ENCODE data around the gene COPG1. TPM values are rescaled to one million over a fixed set of nuclear protein-coding genes. Genes with fewer than 3 reads are reported as not detected.

Gene COPG1
- total RNA-seq, 4 donors from 2014 or later = 64.7 to 149 (median 116) TPM

DNA sequence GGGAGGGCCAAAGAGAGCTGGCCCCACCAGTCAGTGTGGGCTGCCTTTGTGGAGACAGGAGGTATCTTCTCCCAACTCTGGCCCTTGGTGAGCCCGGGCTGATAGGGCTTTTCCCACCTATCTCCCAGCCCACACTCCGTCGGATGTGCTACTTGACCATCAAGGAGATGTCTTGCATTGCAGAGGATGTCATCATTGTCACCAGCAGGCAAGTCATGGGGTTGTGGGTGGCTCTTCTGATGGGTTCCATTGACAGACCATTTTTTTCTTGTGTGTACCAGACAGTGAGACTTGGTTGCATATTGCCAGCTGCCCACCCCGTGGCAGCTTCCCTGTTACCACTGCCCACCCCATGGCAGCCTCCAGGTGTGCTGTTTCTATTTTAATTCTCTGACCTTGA, 3.3 kb downstream of the COPG1 start:
- TF ChIP-seq POLR2A (IDR thresholded peaks at IDR 0.05) (no peak), EP300 (IDR thresholded peaks at IDR 0.05; ENCODE audit: low read depth) (no peak), POLR2AphosphoS5 (IDR thresholded peaks at IDR 0.05) (no peak)
- TF ChIP-seq, protein P1, sequence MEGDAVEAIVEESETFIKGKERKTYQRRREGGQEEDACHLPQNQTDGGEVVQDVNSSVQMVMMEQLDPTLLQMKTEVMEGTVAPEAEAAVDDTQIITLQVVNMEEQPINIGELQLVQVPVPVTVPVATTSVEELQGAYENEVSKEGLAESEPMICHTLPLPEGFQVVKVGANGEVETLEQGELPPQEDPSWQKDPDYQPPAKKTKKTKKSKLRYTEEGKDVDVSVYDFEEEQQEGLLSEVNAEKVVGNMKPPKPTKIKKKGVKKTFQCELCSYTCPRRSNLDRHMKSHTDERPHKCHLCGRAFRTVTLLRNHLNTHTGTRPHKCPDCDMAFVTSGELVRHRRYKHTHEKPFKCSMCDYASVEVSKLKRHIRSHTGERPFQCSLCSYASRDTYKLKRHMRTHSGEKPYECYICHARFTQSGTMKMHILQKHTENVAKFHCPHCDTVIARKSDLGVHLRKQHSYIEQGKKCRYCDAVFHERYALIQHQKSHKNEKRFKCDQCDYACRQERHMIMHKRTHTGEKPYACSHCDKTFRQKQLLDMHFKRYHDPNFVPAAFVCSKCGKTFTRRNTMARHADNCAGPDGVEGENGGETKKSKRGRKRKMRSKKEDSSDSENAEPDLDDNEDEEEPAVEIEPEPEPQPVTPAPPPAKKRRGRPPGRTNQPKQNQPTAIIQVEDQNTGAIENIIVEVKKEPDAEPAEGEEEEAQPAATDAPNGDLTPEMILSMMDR (IDR thresholded peaks at IDR 0.05) = no peak
- H3K36me3 ChIP-seq = peaks cover 0 to 59% (median 24%) of the 10 kb centered on the region in 4 donors
- no peaks in the 10 kb centered on the region for H3K27me3 ChIP-seq
- no peak overlapping the region for H3K4me3 ChIP-seq
- 92 to 100% methylated on average over 1 to 4 of the region's 4 CpGs for WGBS, 2 donors (ENCODE audit: low coverage in 1 of 2)
- H3K27ac ChIP-seq = no peak overlapping the region
- H3K4me1 ChIP-seq = peaks cover 14 to 27% (median 18%) of the 10 kb centered on the region in 4 donors
- in situ Hi-C loops (cut with MboI; ENCODE audit: low pct_ligation_motif_present in 1 of 4, low pct_unique_long_range_greater_than_20kb in 1 of 4, low sequenced_read_pairs in 3 of 4) = no loop called here
- H3K9me3 ChIP-seq = no peaks in the 10 kb centered on the region
- intact Hi-C loops (cut with DNase I; ENCODE audit: low total_unique reads) = no loop called here
- DNase-seq = no peak

DNA sequence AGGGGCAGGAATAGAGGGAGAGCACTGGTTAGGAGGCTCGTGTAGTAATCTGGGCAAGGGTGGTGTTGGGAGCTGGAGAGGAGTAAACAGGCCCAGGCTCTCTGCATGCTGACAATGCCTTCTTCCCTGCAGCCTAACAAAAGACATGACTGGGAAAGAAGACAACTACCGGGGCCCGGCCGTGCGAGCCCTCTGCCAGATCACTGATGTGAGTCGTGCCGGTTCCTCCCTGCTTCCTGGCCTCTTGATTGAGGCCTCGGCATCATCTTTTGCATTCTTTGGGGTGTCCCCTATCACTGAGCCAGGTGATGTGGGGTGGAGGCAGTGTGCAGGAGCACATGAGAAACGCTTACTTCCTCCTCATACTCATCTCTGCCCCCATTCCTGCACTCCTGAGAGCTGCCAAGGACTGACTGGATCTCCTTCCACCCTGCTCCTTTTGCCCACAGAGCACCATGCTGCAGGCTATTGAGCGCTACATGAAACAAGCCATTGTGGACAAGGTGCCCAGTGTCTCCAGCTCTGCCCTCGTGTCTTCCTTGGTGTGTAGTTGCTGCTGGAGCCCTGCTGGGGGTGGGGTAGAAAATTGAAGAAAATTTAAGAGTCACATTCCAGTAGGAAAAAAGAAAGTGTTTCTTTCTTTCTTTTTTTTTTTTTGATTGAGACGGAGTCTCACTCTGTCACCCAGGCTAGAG, 5.3 kb downstream of the COPG1 start:
- no peak for DNase-seq
- WGBS, 2 donors (ENCODE audit: low coverage in 1 of 2) = 91 to 93% methylated on average over 3 to 12 of the region's 12 CpGs
- in situ Hi-C loops (cut with MboI; ENCODE audit: low pct_ligation_motif_present in 1 of 4, low pct_unique_long_range_greater_than_20kb in 1 of 4, low sequenced_read_pairs in 3 of 4) = no loop called here
- H3K4me3 ChIP-seq = no peak overlapping the region
- intact Hi-C loops (cut with DNase I; ENCODE audit: low total_unique reads) = no loop called here
- peaks cover 0 to 74% (median 34%) of the 10 kb centered on the region in 4 donors for H3K36me3 ChIP-seq
- H3K4me1 ChIP-seq = peaks cover 4 to 17% (median 9%) of the 10 kb centered on the region in 4 donors
- no peaks in the 10 kb centered on the region for H3K9me3 ChIP-seq
- no peak for TF ChIP-seq EP300 (IDR thresholded peaks at IDR 0.05; ENCODE audit: low read depth)
- TF ChIP-seq, protein P1 (IDR thresholded peaks at IDR 0.05) = no peak
- no peak for TF ChIP-seq POLR2AphosphoS5 (IDR thresholded peaks at IDR 0.05)
- TF ChIP-seq POLR2A (IDR thresholded peaks at IDR 0.05) = no peak
- H3K27me3 ChIP-seq = no peaks in the 10 kb centered on the region
- H3K27ac ChIP-seq = no peak overlapping the region

DNA sequence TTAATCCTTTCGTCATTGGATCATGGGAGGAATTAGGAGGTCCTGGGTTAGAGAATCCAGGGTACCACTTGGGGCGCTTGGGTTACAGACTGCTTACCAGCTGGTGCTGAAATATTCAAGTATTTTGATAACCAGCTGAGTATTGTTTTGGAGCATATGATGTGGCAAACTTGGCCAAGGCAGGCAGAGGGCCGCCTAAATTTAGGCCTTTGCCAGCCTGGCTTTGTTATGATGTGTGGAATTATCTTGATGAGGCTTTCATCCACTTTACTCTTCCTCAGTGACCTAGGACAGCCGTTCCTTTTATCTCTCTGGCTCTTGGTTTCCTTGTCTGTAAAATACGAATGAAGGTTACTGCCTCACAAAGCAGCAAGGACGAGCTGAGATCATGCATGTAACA, 6.9 kb downstream of the COPG1 start:
- intact Hi-C loops (cut with DNase I; ENCODE audit: low total_unique reads) = no loop called here
- Histone ChIP-seq H3K4me1 (peaks cover 0 to 10% (median 5%) of the 10 kb centered on the region in 4 donors), H3K4me3 (no peak overlapping the region), H3K27me3 (no peaks in the 10 kb centered on the region), H3K9me3 (no peaks in the 10 kb centered on the region), H3K36me3 (peaks cover 0 to 86% (median 39%) of the 10 kb centered on the region in 4 donors), H3K27ac (no peak overlapping the region)
- in situ Hi-C loops (cut with MboI; ENCODE audit: low pct_ligation_motif_present in 1 of 4, low pct_unique_long_range_greater_than_20kb in 1 of 4, low sequenced_read_pairs in 3 of 4) = no loop called here
- TF ChIP-seq POLR2A (IDR thresholded peaks at IDR 0.05) (no peak), POLR2AphosphoS5 (IDR thresholded peaks at IDR 0.05) (no peak), EP300 (IDR thresholded peaks at IDR 0.05; ENCODE audit: low read depth) (no peak)
- TF ChIP-seq, protein P1 (IDR thresholded peaks at IDR 0.05) = no peak
- no peak for DNase-seq
- WGBS, 2 donors (ENCODE audit: low coverage in 1 of 2) = 97 to 98% methylated on average over 6 of the region's 6 CpGs

DNA sequence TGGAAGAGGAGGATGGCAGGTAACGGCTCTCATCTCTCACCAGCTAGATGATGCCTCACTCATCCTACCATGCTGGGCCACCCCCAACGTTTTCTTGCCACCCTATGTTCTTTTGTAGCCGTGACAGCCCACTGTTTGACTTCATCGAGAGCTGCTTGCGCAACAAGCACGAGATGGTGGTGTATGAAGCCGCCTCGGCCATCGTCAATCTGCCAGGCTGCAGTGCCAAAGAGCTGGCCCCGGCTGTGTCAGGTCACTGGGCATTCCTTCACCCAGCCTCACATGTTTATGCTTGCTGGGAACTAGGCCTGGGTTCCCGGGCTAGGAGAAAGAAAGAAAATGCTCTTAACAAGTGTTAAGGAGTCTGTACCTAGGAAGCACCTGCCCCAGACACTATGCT, 8.2 kb downstream of the COPG1 start:
- Histone ChIP-seq H3K9me3 (no peaks in the 10 kb centered on the region), H3K36me3 (peaks cover 0 to 90% (median 43%) of the 10 kb centered on the region in 4 donors), H3K27me3 (no peaks in the 10 kb centered on the region), H3K4me1 (peaks cover 0 to 7% (median 2%) of the 10 kb centered on the region in 4 donors), H3K27ac (no peak overlapping the region), H3K4me3 (no peak overlapping the region)
- in situ Hi-C loops (cut with MboI; ENCODE audit: low pct_ligation_motif_present in 1 of 4, low pct_unique_long_range_greater_than_20kb in 1 of 4, low sequenced_read_pairs in 3 of 4) (no loop called here), intact Hi-C loops (cut with DNase I; ENCODE audit: low total_unique reads) (no loop called here)
- 93% methylated on average over 11 of the region's 11 CpGs; no CpG with 5 or more reads in 1 of the 2 donors for WGBS, 2 donors (ENCODE audit: low coverage in 1 of 2)
- TF ChIP-seq POLR2A (IDR thresholded peaks at IDR 0.05) (no peak), POLR2AphosphoS5 (IDR thresholded peaks at IDR 0.05) (no peak), EP300 (IDR thresholded peaks at IDR 0.05; ENCODE audit: low read depth) (no peak)
- TF ChIP-seq, protein P1 (IDR thresholded peaks at IDR 0.05) = no peak
- no peak for DNase-seq
